ENCODE measurements around the gene NEFH. TPM values are rescaled to one million over a fixed set of nuclear protein-coding genes. Genes with fewer than 3 reads are reported as not detected.

Gene NEFH
- total RNA-seq, 2 donors from 2014 or later: 0.33 to 0.42 TPM

DNA sequence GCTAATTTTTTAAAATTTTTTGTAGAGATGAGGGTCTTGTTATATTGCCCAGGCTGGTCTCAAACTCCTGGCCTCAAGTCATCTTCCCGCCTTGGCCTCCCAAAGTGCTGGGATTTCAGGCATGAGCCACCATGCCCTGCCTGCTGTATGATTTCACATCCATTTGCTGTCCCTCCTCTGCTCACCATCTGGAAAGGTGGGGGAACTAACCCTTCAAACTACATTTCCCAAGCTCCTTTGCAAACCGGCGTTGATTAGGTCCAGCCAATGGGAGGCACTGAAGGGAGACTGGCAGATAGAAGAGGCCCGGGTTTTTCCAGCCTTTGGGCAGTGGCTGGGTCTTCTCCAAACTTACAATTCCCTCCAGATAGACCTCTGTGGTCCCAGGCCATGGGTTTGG, 22.3 kb upstream of the NEFH start:
- DNase-seq (ENCODE audit: low spot score): peak; percentile 34
- intact Hi-C loops (cut with DNase I): no loop called here

DNA sequence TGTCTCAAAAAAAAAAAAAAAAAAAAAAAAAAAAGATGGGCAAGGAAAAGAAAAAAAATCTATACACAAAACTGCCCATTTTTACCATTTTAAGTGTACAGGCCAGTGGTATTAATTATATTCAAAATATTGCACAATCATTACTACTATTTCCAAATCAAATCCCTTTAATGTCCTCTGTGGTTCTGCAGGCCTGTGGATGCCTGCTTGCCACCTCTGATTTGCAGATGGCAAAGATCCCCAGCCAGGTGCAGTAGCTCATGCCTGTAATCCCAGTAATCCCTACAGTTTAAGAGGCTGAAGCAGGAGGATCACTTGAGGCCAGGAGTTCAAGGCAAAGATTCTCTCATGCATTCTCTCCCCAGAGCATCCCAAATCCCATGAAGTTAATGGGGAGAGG, 21.5 kb upstream of the NEFH start:
- no peak for DNase-seq (ENCODE audit: low spot score)
- intact Hi-C loops (cut with DNase I): no loop called here

DNA sequence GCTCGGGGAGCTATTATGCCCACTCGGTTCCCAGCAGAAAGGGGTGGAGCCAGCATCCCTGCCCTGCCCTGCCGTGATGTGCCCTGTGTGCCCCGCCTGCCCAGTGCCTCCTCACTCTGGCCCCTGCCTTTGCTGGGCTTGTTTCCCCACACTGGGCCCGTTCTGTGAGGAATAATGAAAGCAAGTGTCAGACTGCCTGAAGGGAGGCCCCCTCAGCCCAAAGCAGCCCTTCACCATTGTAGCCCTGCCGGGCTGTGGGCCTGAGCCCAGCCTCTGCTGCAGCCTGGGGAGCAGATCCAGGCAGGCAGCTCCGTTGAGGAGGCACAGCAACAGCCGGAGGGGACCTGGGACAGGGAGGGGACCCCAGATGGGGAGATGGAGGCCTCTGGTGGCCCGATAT, 20.2 kb upstream of the NEFH start:
- intact Hi-C loops (cut with DNase I): no loop called here
- peak; percentile 68 for DNase-seq (ENCODE audit: low spot score)

DNA sequence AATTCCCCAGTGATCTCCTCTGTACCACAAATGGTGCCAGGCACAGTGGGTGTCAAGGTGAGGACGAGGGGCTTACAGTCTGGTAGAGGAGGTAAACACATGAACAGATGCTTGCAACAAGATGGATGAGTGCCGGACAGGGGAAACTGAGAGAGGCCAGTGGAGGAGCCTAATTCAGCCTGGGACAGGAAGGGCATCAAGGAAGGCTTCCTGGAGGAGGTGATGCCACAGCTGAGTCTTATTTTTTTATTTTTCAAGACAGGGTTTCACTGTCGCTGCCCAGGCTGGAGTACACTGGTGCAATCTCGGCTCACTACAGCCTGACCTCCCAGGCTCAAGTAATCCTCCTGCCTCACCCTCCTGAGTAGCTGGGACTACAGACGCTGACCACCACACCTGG, 18.8 kb upstream of the NEFH start:
- DNase-seq (ENCODE audit: low spot score): no peak
- intact Hi-C loops (cut with DNase I): no loop called here

DNA sequence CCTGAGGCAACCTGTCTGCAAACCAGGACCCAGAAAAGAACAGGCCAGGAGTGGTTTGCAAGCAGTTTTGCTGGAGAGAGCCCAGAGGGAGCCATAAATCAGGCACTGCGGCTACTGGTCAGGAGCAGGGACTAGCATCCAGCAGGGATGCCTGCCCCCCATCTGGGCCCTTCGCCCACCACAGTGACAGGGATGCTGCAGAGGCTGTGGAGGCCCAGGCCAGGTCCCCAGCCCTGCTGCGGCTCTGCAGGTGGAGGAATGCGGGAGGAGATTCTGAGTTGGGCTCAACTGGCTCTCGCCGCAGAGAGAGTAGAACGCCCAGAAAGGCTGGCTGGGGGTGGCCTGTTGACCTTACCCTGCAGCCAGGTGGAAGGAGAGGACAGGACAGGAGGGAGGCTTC, 16.4 kb upstream of the NEFH start:
- intact Hi-C loops (cut with DNase I): no loop called here
- DNase-seq (ENCODE audit: low spot score): no peak

DNA sequence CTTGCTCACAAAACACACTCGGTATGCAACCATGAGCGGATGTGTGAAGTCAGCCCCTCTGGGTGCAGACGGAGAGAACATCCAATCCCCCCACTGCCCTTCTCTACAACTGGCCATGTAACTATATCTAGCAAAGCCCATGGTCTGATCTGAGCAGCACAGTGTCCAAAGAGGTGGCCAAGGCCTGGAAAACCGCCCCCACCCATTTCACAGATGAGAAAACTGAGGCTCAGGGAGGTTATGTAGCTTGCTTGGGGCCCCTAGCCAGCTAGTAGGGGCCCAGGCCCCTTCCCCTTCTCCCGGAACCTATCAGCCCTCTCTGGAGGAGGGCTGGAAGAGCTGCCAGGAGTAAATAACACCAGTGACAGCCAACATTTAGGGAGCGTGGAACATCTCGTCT, 15.4 kb upstream of the NEFH start:
- DNase-seq (ENCODE audit: low spot score): no peak
- intact Hi-C loops (cut with DNase I): no loop called here

DNA sequence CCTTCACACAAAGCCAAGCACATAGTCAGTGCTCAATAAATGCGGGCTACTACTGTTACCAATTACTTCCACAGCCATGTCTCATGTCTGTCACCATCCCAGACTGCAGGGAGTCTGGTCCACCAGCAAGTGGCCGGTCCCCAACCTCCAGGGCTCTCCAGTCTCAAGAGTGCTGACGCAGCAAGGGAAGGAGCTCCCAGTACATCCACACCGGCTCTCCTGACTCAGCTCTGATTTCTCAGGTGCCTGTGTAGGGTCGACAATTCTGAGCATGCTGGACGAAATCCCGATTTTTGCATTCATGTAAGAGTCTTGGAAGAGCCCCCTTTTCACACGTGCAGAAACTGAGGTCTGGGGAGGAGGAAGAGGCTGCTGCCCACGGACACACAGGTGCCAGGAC, 10.3 kb upstream of the NEFH start:
- DNase-seq (ENCODE audit: low spot score): no peak
- intact Hi-C loops (cut with DNase I): loop anchor here in 1 of 2 donors (5.0 kb wide), 1 partner anchor 708 kb away; no protein-coding TSS in a partner anchor

DNA sequence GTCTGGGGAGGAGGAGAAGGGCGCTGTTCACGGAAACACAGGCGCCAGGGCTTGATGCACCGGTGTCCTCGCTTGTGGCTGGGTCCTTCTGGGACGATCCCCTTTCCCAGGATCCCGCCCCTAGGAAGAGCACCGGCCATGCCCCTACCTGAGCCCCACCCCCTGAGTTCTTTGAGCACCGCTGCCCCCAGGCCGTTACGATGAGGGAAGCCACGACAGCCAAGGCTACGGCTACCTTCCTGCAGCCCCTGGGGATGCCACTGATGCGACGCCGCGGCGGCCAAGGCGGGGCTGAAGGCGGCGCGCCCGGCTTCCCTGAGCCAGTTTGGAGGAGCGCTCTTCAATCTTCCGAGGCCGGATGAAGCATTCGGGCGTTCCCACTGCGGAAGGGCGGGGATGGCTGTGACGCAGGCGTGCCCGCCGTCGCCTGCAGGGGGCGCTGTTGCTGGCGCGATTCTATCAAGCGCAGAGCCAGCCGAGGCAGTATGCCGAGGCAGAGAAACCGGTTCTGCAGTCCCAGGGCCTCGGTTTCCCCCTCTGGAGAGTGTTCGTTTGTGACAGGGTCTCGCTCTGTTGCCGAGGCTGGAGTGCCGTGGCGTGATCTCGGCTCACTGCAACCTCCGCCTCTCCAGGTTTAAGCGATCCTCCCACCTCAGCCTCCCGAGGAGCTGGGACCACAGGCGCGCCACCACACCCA, 9.7 kb upstream of the NEFH start:
- intact Hi-C loops (cut with DNase I): no loop called here

DNA sequence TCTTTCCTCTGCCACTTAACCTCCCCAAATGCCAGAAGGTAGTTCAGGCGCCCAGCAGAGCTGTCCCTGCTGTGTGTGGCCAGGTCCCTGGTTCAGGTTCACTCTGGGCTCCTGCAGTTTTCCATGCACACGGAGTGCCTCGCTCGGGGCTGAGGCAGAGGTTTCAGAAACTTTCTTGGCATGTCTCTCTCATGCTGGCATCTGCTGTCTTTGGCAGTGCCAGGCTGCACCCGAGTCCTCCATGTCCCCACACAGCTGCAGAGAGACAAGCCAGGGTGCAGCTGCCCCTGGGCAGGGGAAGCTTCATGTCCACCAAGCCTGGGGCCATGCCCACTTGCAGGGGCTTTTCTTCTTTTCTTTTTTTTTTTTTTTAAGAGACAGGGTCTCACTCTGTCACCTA, 7.0 kb upstream of the NEFH start:
- no peak for DNase-seq (ENCODE audit: low spot score)
- intact Hi-C loops (cut with DNase I): no loop called here

More for the DNA sequence above, 9.7 kb upstream of the NEFH start:
- DNase-seq (ENCODE audit: low spot score): peak; percentile 93

DNA sequence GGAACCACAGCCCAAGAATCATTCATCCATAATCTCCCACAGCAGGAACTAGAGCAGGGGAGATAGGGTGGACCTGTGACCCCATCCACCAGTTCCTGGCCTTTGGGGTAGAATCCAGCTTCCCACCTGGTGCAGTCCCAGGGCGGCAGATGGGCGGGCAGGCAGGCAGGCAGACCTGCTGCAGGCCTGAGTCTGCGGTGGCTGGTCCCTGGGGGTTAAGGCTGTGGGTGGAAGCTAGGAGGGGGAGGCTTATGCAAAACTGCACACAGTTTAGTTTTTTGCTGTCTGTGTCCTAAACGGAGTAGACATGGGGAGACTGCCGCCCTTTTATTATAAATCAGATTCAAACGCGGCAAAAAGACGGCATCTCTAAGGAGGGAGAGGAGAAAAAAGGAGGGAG, 4.5 kb upstream of the NEFH start:
- intact Hi-C loops (cut with DNase I): no loop called here
- no peak for DNase-seq (ENCODE audit: low spot score)

DNA sequence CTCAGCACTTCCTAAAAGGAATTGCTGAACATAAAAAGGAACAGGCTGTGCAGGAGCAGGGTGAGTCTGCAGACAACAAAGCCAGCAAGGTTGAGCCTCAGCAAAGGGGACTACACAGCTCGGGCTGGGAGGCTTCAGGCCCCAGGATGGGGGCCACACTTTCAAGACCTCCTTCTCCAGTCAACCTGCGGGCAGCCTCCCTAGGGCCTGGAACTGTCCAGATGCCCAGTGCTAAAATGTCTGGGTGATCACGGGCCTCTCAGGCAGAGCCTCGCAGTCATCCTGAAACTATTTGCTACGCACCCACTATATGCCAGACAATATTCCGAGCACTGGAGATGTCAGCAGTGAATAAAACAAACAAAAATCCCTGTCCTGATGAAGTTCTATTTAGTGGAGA, 3.9 kb upstream of the NEFH start:
- intact Hi-C loops (cut with DNase I): no loop called here
- no peak for DNase-seq (ENCODE audit: low spot score)

DNA sequence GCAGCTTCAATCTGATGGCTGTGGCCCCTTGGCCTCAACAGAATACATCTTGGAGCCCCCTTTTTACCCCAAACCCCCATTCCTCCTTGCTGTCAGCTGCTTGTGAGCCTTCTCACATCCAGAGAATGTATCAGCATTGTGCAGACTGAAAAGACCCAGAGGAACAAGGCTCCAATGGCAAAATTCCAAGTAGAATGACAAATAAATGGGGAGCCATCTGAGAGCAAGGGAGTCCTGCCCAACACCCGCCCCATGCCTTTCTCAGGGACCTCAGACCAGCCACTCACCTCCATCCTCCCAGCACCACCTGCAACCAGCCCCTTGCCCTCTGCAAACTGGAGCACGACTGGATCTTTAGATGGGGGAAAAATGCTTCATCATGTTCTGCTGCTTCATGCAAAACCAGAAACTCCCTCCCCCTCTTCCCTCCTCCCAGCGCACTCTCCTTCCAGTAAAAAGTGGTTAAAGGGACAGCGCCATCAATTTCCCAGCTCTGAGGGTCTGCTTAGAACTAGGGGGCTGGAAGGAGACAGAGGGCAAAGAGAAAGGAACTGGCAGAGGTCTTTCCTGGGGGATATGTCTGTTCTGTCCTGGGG, 2.2 kb upstream of the NEFH start:
- no peak for DNase-seq (ENCODE audit: low spot score)
- intact Hi-C loops (cut with DNase I): no loop called here

DNA sequence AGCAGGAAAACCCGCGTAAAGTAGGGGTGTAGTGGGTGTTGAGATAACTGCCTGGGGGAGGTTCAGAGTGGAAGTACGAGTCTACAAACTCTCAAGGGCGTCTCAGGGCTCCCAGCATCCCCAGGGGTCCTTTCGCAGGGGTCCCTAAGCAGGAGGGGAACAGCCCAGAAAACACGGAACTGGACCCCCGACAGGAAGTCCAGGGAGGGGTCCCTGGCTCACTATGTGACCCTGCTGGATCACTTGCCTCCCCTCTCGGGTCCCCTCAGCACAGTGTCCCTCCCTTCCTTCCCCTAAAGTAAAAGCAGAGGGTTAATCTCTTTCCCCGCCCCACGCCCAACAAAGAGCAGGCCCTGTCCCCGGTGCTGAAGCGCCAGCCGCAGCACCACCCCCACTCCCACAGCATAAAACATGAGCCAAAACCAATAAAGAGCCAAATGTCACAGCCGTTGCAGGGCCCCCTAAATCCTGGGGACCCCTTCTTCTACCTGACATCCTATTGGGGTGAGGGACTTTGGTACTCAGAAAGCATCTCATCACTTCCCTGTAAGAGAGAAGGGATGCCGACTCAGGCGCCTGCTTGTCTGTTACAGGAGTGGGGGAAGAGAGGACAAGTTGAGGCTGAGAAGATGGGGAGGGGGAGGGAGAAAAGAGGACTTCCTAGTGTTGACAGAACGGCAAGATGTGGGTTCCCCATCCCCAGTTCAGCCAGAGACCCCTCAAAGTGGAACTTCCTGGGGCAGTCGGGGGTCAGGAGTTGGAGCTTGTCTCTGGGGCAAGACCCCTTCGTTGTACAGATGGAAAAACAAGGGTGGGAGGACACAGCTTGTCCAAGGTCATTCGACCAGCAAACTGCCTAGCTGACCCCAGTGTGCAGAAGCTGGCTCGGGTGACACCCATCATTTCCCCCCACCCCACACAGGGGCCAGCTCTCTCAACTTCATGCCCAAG, 1.4 kb upstream of the NEFH start:
- DNase-seq (ENCODE audit: low spot score): no peak
- intact Hi-C loops (cut with DNase I): no loop called here

DNA sequence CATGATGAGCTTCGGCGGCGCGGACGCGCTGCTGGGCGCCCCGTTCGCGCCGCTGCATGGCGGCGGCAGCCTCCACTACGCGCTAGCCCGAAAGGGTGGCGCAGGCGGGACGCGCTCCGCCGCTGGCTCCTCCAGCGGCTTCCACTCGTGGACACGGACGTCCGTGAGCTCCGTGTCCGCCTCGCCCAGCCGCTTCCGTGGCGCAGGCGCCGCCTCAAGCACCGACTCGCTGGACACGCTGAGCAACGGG, 169 bp downstream of the NEFH start:
- DNase-seq (ENCODE audit: low spot score): no peak
- intact Hi-C loops (cut with DNase I): no loop called here

DNA sequence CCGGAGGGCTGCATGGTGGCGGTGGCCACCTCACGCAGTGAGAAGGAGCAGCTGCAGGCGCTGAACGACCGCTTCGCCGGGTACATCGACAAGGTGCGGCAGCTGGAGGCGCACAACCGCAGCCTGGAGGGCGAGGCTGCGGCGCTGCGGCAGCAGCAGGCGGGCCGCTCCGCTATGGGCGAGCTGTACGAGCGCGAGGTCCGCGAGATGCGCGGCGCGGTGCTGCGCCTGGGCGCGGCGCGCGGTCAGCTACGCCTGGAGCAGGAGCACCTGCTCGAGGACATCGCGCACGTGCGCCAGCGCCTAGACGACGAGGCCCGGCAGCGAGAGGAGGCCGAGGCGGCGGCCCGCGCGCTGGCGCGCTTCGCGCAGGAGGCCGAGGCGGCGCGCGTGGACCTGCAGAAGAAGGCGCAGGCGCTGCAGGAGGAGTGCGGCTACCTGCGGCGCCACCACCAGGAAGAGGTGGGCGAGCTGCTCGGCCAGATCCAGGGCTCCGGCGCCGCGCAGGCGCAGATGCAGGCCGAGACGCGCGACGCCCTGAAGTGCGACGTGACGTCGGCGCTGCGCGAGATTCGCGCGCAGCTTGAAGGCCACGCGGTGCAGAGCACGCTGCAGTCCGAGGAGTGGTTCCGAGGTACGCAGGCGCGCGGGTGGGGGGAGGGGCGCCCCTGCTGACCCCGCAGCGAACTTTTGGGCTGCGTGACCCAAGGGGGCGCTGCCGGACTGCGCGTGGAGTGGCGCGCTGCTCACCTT, 670 bp downstream of the NEFH start:
- DNase-seq (ENCODE audit: low spot score): no peak
- intact Hi-C loops (cut with DNase I): no loop called here

DNA sequence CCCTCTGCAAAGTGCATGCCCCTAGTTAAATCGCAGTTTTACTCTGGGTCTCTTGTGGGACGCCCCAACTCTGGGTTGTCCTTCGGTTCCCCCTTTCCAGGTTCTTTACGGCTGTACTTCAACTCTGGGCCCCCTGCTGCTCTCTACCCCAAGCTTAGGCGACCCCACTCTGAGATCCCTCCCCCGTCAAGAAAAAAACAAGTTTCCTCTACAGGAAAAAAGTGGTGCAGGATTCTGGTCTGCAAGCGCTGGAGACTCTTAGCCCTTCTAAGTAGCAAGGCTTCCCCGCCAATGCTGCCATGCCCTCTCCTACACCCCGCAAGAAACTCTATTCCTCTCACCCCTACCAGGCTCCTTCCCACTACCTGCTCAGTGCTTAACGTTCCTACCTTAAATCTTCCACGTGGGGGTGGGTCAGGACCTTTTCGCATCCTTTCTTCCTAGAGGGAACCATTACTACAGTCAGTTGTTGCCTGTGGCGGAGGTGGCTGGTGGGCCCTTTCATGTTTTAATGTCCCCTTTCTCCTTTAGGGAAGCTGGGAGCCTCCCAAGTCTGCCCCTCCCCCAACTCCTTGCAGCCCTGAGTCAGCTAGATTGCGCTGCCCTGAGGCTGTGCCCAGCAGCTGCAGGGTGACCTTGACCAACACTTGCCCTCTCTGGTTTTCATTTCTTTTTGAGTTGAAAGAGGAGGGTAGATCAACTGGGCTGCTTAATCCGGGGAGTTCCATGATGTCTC, 1.4 kb downstream of the NEFH start:
- intact Hi-C loops (cut with DNase I): no loop called here
- DNase-seq (ENCODE audit: low spot score): no peak

DNA sequence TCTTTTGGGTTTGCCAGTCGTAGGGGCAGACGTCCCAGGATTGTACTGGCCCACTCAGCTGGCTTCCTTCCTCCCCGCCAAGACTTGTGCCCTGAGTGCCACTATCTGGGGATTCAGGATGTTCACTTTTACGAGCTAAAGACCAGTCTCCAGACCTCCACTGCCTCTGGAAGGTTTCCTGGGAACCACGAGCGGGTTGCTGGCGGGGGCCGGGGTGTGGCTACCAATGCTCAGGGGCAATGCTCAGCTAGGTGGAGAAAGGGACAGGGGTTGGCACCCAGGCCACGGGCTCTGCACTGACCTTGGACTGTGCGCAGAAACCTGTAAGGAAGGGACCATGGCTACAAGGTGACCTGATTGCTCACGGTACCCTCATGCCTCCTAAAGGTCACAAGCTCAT, 2.2 kb downstream of the NEFH start:
- no peak for DNase-seq (ENCODE audit: low spot score)
- intact Hi-C loops (cut with DNase I): no loop called here

DNA sequence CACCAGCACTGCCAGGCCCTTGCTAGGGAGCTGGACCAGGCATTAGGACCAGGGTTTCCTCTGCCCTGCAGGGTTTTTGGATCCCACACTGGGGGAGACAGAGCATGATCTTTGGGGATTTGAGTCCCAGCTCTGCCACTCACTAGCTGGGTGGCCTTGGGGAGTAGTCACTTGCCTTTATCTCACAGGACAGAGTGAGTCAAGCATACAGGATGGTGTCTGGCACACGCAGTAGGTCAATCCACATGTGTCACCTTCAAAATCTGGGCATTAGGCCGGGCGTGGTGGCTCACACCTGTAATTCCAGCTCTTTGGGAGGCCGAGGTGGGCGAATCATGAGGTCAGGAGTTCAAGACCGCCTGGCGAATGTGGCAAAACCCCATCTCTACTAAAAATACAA, 2.7 kb downstream of the NEFH start:
- intact Hi-C loops (cut with DNase I): no loop called here
- DNase-seq (ENCODE audit: low spot score): no peak

DNA sequence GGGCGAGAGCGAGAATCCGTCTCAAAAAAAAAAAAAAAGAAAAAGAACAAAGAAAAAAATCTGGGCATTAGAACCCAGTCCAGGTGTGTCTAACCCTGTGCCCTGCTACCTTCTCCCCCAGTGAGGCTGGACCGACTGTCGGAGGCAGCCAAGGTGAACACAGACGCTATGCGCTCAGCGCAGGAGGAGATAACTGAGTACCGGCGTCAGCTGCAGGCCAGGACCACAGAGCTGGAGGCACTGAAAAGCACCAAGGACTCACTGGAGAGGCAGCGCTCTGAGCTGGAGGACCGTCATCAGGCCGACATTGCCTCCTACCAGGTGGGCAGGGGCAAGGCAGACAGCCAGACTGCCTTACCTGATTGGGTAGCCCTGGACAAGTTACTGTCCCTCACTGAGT, 3.2 kb downstream of the NEFH start:
- DNase-seq (ENCODE audit: low spot score): no peak
- intact Hi-C loops (cut with DNase I): no loop called here
